GF-D8 (cell line): ENCODE measurements around the gene LDB2.

ENCODE experiments used
- DNase-seq: peaks from one replicate; lab custom pipeline; 2025; lab: John Stamatoyannopoulos, UW

Gene LDB2

DNA sequence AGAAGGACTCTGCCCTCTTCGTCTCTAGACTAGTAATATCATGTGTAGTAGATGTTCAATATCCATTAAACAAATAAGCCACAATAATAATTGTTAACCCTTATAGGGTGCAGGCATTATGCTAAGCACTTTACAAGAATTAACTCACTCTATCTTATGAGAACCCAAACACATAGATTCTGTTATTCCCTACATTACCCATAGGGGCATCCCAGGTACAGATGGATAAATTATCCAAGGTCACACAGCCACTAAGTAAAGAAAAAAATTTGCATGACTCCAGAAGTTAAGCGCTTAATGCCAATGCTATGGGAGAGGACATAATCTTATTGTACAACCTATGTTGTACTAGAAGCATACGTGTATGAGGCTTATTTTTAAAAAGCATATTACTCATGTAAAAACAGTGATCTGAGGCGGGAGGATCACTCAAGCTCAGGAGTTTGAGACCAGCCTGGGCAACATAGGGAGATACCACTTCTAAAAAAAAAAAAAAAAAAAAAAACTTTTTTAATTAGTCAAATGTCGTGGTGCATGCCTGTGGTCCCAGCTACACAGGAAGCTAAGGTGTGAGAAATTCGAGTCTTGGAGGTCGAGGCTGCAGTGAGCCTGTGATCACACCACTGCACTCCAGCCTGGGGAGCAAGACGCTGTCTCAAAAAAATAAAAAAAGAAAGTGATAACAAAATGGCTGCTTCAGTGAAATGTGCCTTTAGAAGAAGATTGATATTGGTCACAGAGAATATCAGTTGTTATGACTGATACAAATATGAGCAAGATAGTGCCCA lies 13.6 kb downstream of the LDB2 start:
- no peak for DNase-seq

DNA sequence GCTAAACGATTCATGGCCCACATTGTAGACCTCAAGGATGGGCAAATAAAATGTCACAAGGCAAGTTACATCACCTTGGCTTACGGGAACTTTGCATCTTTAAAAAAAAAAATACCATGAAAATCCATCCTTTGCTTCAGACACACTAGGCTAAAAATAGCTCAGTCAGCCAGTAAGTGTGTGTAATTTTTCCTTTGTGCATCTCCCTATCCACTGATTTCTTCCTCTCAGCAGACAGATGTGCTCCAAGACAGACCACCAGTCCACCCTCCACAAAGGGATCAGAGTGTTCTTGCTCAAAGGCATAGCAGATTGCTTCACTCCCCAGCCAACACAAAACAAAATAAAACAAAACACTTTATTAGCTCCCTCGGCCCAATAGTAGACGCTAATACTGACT lies 14.6 kb downstream of the LDB2 start:
- DNase-seq = no peak

DNA sequence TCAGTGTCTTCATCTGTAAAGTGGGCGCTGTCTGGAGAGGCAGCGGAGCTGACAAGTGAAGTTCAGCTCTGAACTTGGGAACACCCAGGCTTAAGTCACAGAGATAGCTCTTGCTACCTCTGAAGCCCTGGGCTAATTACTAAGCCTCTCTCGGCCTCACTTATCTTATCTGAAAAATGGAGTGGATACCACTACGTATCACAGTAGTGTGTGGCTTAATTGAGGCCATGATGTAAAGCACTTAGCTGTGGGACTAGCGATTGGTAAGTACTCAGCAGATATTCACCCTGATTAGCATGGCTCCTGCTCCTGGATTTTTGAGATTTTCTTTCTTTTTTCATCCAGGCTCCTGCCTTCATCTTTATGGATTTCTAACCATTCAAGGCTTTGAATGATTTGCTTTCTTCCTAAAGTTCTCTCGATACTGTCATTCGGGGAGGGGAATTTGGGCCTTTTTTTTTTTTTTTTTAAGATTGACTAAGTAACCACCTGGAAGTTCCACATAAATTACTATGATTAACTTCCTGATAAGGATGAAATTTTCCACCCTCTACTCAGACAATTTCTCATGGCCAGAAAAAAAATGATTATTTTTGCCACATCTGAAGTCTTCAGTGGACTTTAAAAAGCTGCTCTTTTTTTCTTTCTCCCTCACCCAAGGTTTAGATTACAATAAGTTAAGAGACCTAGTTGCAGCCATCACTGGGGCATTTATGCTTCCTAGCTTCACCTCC lies 17.1 kb downstream of the LDB2 start:
- no peak for DNase-seq

DNA sequence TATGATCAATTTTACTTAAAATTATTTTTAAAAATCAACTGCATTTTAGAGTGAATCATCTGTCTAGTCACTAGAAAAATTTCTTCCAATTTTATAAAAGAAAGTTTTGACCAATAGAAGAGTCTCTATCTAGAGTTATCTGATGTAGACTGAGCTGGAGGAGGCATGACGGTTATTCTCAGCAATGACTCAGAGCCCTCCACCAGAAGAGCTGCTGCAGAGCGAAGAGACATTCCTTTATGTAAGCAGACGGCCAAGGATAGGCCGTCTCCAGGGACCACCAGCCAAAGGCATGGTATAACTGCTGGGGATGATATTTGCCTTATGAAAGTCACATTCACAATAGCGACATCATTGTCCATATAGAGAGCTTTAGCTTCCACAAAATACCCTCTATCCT lies 23.0 kb downstream of the LDB2 start:
- DNase-seq = no peak

DNA sequence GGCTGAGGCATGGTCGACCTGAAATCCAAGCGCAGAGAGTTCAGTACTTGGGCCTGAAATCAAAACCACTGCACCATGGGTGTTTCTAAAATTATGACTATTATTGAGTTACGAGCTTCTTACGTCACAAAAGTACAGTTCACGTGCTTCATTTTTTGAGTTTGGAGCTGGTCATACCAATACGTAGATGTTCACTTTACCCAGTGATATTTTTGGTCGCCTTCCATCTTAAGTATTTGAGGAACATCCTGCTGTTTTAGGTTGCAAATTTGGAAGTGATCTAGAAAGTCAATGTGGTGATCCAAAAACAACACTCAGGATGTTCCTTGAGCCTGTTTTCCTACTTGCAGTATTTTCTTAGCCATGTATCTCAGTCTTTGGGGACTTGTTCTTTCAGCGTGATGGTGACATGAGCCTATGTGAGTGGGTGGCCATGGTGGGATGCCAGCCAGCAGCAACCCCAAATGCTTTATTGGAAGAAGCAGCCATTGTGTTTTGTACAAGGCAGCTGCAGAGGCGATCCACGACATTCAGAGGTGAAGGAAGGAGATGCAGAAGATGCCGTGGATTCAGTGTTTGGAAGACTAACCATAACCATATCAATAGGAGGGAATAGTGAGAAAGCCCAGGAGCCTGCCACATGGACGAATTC lies 28.7 kb downstream of the LDB2 start:
- no peak for DNase-seq

DNA sequence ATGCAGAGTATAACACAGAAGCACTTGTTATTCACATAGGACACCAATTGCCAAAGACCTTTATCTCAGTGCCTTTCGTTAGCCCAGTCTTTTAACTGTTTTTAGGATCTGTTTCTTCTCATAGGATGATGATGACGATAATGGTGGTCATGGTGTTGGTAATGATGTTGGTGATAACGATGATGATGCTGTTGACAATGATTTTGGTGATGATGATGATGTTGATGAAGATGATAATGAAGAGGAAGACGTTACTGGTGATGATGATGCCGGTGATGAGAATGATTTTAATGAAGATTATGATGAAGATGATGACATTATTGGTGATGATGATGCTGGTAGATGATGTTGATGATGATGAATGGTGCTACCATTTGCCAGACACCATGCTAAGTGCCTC lies 29.8 kb downstream of the LDB2 start:
- no peak for DNase-seq

DNA sequence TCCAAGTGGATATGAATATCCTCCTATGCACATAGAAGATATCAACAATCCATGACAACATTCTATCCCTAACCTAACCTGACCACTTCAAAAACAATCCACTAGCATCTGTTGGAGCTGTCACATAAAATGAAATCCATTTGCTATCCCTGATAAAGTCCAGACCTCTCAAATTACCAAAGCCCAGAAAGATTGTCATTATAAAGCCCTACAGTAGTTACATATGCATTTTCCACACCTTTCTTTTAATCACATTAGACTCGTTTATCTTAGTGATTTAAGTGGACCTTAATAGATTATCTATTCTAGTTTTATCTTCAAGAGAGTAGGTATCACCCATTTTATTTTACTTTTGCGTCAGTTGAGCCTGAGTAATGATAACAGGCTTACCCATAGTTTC lies 30.6 kb downstream of the LDB2 start:
- no peak for DNase-seq

DNA sequence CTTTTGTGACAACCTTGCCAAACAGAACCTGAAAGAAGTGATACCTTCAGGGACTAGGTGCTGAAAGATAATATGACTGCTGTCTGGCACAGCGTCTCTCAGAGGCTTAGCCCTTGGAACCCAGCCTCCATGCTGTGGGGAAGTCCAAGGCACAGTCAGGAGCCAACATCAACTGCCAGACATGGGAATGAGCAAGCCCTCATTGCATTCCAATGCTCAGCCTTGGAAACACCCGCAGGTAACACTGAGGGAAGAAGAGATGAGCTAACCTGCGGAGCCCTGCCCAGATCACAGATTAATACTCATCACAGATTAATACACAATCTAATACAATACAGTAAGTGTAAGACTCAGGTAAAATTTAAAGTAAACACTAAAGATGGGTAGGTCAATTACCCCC lies 31.5 kb downstream of the LDB2 start:
- DNase-seq = no peak

DNA sequence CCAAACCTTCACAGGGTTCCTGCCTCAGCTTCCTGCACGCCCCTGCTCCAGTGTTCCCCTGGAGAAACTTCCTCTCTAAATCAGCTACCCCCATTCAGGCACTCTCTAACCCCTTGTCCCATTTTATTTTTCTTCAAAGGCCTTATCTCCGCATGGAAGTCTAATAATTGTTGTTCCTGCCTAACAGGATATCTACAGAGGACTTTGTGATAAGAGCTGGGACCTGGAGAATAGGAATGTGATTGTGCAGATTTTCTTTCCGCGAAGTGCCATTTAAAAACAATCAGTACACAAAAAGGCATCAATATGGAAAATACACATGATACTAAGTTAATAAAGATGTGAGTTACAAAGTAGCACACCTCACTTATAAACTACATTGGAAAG lies 32.6 kb downstream of the LDB2 start:
- DNase-seq = no peak

DNA sequence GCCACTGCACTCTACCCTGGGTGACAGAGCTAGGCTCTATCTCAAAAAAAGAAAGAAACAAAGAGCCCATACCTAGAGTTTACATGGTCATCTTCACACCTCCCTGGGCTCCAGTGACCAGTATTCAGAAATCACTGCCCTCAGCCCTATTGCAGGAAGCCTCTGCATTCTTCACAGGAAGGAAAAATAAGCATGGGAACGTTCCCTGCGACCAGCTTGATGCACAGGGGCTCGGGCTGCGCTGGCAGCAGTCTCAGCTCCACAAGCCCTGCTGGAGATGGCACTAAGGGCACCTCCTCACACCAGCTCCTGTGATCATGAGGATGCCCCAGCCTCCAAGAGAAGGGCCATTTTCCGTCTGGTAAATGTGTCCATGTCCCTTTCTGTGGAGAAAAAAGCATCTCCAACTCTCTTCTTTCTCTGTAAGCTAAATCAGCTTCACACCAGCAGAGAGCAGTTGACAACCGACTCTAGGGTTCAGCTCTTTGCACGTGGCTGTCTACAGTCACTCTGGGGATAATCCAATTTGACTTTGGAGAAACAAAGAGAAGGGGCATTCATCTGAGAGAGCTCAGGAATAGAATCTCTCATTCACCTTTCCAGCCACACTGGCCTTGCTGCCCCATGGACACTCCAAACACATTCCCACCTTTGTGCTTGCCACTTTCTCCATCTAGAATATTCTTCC lies 33.1 kb downstream of the LDB2 start:
- no peak for DNase-seq

DNA sequence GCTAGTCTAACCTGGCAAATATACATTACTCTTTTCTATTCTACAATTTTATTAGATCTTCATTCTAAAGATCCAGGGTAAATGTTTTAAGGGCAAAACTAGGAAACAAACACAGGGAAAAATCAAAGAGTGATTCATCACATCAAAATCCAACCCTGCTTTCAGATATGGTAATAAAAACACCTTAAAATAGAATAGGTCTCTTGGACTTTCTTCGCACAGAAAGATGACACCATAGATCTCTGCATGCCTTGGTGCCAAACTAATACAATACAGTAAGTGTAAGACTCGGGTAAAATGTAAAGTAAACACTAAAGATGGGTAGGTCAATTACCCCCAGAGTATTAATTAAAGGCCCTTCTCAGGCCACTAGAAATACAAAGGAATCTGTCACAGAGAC lies 34.2 kb downstream of the LDB2 start:
- no peak for DNase-seq

DNA sequence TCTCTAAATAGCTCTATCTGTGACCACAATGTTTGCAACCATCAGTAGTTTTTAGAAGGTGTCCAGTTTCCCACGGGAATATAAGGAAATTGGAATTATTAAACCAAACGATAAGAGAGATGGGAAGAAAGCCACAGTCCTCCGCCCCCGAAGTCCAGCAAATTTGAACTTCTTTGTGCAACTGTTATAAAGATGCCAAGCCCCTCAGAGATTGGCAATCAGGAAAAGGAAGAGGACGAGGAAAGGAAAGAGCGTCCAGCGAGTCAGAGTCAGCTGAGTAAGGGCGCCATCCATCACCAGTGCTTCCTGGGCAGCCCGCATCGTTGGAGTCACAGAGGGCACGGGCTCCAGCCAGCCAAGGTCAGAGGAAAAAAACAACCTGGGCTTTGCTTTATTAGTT lies 35.7 kb downstream of the LDB2 start:
- DNase-seq = no peak

DNA sequence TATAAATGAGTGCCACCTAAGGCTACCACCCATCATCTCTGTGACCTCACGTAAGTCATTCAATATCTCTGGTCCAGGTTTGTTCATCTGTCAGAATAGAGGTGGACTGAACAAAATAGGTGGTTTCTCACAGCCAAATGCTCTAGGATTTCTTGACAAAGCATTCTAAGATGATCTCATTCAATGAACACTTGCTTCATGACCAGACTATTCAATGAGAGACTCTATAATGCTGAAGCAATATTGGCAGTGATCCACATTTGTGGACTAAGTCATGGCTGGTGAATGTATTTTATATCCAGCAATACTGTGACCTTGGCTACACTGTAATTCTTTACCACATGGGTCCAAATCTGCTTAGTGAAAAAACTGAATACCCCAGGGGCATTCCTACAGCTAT lies 37.9 kb downstream of the LDB2 start:
- no peak for DNase-seq

DNA sequence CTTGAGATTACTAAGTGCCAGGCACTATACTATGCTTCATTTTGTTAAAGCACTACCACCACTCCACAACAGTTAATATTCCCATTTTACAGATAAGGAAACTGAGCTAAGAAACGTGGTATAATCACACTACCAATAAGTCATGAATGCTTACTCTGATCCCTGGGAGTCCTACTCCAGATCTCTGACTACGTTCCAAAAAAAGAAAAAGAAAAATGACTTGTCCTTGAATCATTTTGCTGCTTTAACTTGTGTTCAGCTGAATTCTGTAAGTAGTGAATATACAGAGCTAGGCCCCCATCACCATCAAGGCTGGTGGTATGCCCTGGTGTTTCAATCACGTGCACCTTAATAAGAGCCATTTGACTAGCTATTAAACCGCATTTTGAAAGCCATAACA lies 39.4 kb downstream of the LDB2 start:
- no peak for DNase-seq

DNA sequence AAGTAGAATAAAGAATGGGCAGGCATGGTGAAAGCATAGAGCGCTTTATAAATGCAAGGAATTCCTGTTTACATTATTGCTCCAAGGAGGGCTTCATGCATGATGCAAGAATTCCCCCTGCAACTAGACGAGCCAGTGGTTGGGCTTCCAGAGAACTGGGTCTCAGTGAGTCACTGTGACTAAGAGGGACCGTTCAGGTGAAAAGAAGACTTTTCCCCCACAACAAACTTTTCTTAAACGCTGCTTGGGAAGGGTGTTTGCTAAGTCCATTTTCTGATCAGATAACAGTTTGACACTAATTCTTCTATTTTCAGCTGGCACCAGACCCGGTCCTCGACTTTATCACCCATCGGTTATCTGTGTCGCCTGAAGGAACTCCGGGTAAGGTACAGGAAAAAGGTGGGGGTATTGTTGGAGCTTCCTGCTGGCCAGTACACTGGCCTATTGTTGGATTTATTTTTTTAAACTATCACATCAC lies 40.1 kb downstream of the LDB2 start:
- no peak for DNase-seq

DNA sequence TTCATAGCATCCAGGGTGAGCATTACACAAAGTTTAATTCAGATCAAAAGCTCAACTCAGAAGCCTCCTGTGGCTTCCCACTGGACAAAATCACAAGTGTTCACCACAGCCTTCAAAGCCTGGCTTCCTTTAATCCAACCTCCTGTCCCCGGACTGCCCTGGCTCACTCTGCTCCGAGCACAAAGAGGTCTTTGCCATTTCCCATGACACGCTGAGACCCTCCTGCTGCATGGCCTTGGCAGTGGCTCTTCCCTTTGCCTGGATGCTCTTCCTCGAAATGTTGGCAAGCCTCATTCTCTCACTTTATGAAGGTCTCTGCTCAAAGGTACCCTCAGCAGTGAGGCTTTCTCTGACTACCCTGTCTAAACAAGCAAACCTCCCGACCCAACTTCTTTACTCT lies 41.0 kb downstream of the LDB2 start:
- no peak for DNase-seq

DNA sequence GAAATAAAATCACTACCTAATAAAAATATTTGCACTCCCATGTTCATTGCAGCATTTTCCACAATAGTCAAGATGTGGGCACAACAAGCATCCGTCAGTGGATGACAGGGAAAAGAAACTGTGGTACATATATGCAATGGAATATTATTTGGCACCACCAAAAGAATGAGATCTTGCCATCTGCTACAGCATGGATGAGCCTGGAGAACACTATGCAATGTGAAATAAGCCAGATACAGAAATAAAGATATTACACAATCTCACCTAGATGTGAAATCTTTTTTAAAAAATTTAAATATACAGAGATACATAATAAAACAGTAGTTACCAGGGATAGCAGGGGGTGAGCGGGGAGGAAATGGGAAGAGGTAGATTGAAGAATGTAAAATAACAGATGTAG lies 44.8 kb downstream of the LDB2 start:
- no peak for DNase-seq

DNA sequence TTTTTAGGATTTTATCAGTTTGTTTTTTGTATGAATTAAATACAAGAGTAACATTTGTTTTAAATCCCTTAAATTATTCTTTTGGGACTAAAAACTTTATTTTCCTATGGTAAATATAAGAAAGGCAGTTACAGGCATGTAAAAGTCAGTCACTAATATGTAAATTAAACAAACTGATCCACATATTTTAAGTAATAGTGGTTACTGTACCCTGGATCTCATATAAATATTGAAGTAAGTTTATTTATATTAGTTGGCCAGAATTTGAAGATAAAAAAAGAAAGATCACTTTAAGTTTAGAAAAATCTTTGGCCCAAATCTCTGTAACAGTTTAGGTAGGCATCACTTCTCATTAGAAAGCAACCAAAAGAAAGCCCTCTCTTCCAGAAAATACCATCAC lies 45.8 kb downstream of the LDB2 start:
- DNase-seq = no peak

DNA sequence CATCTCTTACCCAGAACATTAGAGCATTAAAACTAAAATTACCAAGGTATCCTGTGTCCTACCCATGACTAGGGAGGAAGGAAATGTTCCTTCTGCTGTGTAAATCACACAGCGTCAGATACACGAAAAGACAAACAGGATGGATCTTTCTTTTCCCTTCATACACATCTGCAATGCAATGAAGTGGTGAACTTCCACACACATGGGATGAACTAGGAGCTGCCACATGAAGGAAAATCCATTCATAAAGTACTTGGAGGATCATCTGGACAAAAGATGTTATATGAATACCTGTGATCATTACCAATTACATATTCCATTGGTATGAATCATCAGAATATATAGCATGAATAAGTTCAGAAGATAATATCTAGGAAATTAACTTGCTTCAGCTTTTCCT lies 46.2 kb downstream of the LDB2 start:
- DNase-seq = no peak

DNA sequence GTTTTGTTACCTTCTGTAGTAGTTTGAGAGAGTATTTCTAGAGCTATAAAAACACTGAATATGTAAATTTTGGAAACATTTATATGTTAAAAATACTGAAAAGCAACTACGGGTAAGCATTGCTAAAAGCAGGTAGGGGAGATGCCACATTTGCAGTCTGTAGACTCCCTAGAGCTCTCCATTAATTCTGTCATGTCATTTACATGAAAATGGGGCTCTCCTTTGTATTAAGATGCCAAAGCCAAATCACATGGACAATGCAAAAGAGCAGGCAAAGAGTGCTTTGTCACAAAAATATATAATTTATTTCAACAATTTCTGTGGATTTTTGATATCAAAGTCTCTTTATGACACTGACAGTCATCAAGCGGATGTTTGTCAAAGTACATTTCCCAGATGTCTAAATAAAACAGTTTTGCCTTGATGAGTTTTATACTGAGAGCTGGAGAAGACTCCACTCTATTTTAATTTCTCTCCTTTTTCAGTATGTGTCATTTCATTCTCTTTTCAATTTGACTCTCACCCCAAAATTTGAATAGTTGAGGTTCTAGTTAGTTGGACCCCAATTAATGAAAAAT lies 51.8 kb downstream of the LDB2 start:
- no peak for DNase-seq

DNA sequence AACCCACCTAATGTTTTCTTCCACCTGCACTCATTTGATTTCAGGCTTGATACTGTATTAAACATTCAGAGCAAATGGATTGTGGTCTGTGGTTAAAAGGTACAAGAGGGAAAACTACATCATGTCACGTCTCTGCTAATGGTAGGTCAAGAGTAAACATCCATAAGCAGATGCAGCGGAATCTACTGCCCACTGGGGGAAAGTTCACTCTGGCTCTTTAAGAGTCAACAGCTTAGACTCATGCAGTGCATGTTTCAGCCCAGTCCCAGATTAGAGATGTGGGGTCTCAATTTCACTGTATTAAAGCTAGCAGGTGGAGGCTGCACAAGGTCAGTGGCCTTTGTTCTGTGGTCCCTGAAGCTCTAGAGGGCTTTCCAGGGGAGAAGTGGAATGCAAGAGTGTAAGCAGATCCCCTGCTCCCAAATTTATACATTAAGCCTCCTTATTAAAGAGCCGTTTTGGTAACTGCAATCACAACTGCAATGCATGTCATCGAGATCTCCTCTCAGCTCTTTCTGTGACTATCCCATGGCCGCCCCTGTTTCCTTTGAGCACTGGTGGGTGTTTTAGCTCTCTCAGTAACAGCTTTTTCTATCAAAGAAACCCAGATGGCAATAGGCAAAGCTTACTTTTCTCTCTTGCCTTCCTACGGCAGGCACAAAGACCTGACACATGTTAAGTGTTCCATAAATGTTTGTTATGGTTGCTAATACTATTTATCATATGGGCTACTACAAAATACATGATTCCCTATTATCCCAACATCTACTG lies 53.4 kb downstream of the LDB2 start:
- DNase-seq = no peak
